Thyroid gland (tissue), 4 donors: Measurements from ENCODE around the gene IPMK.

Source experiments
- CTCF ChIP-seq, 6 experiments: fragments of 200-600 bp in 3 of 6; fragments of 450-650 bp in 3 of 6; sonication (generic) in 3 of 6; IDR thresholded peaks; one replicate each; pipeline ENCODE4 v1.5.1; 2016 to 2019; ENCODE audit warnings: antibody characterized with exemption in 6 of 6, mild to moderate bottlenecking in 2 of 6, inconsistent platforms in 1 of 6, moderate library complexity in 1 of 6
- POLR2A ChIP-seq, 2 donors: fragments of 450-650 bp; IDR thresholded peaks; one replicate each; pipeline ENCODE4 v1.6.1; 2017; ENCODE audit warnings: antibody characterized with exemption in 2 of 2, mild to moderate bottlenecking in 2 of 2, moderate library complexity in 1 of 2

GRCh38 chr10:58264780-58265179, 2.9 kb downstream of the IPMK start:
- TF ChIP-seq CTCF (IDR thresholded peaks at IDR 0.05) = no peak
- TF ChIP-seq POLR2A (IDR thresholded peaks at IDR 0.05) = no peak
